DOHH2 (cell line): ENCODE results near the gene F5.

ENCODE experiments used
- H3F3A ChIP-seq: fragments of 200-600 bp; sonication (generic), shearing (Covaris generic); 2 replicates; pipeline ENCODE4 v1.6.0; 2016; ENCODE audit warnings: antibody characterized with exemption, mild to moderate bottlenecking; ENCODE audit not compliant: control insufficient read depth, insufficient read depth
- H3K27ac ChIP-seq: fragments of 200-600 bp; sonication (generic); 2 replicates; pipeline ENCODE4 v1.5.1; 2014; ENCODE audit warnings: low read depth, mild to moderate bottlenecking, low read length, moderate library complexity
- H3K27me3 ChIP-seq: fragments of 200-600 bp; sonication (generic); 2 replicates; pipeline ENCODE4 v1.6.1; 2014; ENCODE audit warnings: mild to moderate bottlenecking, low read length, mixed read lengths; ENCODE audit not compliant: control insufficient read depth
- H3K36me3 ChIP-seq: fragments of 200-600 bp; sonication (generic); 2 replicates; pipeline ENCODE4 v1.6.1; 2014; ENCODE audit warnings: mild to moderate bottlenecking, low read length, moderate library complexity, mixed read lengths; ENCODE audit not compliant: control insufficient read depth
- H3K4me1 ChIP-seq: fragments of 200-600 bp; sonication (generic); 2 replicates; pipeline ENCODE4 v1.6.1; 2014; ENCODE audit warnings: mild to moderate bottlenecking, low read length, mixed read lengths; ENCODE audit not compliant: control insufficient read depth
- H3K4me2 ChIP-seq: fragments of 200-600 bp; sonication (generic); 2 replicates; pipeline ENCODE4 v1.6.0; 2014; ENCODE audit warnings: mild to moderate bottlenecking, low read length, moderate library complexity
- H3K4me3 ChIP-seq: fragments of 200-600 bp; sonication (generic); 2 replicates; pipeline ENCODE4 v1.5.1; 2014; ENCODE audit warnings: mild to moderate bottlenecking, low read length, mixed read lengths
- H3K79me2 ChIP-seq: fragments of 200-600 bp; sonication (generic); 2 replicates; pipeline ENCODE4 v1.6.1; 2014; ENCODE audit warnings: mild to moderate bottlenecking, low read length, mixed read lengths; ENCODE audit not compliant: control insufficient read depth
- H3K9me2 ChIP-seq: fragments of 200-600 bp; sonication (generic); replicated peaks from 2 replicates; pipeline ENCODE4 v1.6.1; 2014; ENCODE audit warnings: mild to moderate bottlenecking, low read length, mixed read lengths; ENCODE audit not compliant: control insufficient read depth
- H3K9me3 ChIP-seq: fragments of 200-600 bp; sonication (generic); 2 replicates; pipeline ENCODE4 v1.6.1; 2014; ENCODE audit warnings: antibody characterized with exemption, low read length, mixed read lengths; ENCODE audit not compliant: control insufficient read depth, insufficient read depth
- H4K20me1 ChIP-seq: fragments of 200-600 bp; sonication (generic); 2 replicates; pipeline ENCODE4 v1.6.0; 2014; ENCODE audit warnings: low read depth, mild to moderate bottlenecking, antibody characterized with exemption, low read length, moderate library complexity; ENCODE audit not compliant: control insufficient read depth, insufficient read depth
- CTCF ChIP-seq: fragments of 200-600 bp; sonication (generic); IDR thresholded peaks from one replicate; pipeline ENCODE4 v1.5.1; 2014; ENCODE audit warnings: antibody characterized with exemption, mild to moderate bottlenecking, low read depth, low read length; ENCODE audit not compliant: poor library complexity, severe bottlenecking
- EZH2phosphoT487 ChIP-seq: fragments of 200-600 bp; sonication (generic); IDR thresholded peaks from 2 replicates; pipeline ENCODE4 v1.6.1; 2017; ENCODE audit warnings: borderline replicate concordance, mild to moderate bottlenecking, antibody characterized with exemption, low read length, moderate library complexity, mixed read lengths

Gene F5

GRCh38 chr1:169474302-169474995, 111.8 kb downstream of the F5 start:
- no peak overlapping the region for H3K27ac ChIP-seq
- H3K27me3 ChIP-seq, result no peaks in the 10 kb centered on the region
- no peaks in the 10 kb centered on the region for H3F3A ChIP-seq
- TF ChIP-seq CTCF (no peak), EZH2phosphoT487 (no peak)
- peaks cover 10% of the 10 kb centered on the region for H3K79me2 ChIP-seq
- no peak overlapping the region for H3K4me2 ChIP-seq
- no peaks in the 10 kb centered on the region for H4K20me1 ChIP-seq
- H3K4me3 ChIP-seq, result no peak overlapping the region
- H3K36me3 ChIP-seq, result peaks cover 8% of the 10 kb centered on the region
- no peaks in the 10 kb centered on the region for H3K9me2 ChIP-seq
- H3K9me3 ChIP-seq, result no peaks in the 10 kb centered on the region
- no peaks in the 10 kb centered on the region for H3K4me1 ChIP-seq

- H3K27ac ChIP-seq, result no peak overlapping the region
- no peaks in the 10 kb centered on the region for H3K9me3 ChIP-seq
- no peak overlapping the region for H3K4me3 ChIP-seq
- H3K27me3 ChIP-seq, result no peaks in the 10 kb centered on the region
- no peaks in the 10 kb centered on the region for H4K20me1 ChIP-seq
- TF ChIP-seq EZH2phosphoT487 (no peak), CTCF (no peak)
- H3K4me2 ChIP-seq, result no peak overlapping the region
- H3K9me2 ChIP-seq, result no peaks in the 10 kb centered on the region
- H3K4me1 ChIP-seq, result no peaks in the 10 kb centered on the region
- no peaks in the 10 kb centered on the region for H3F3A ChIP-seq
- peaks cover 8% of the 10 kb centered on the region for H3K36me3 ChIP-seq
- H3K79me2 ChIP-seq, result no peaks in the 10 kb centered on the region
Observed at GRCh38 chr1:169473347-169473746, 112.9 kb downstream of the F5 start.

DNA sequence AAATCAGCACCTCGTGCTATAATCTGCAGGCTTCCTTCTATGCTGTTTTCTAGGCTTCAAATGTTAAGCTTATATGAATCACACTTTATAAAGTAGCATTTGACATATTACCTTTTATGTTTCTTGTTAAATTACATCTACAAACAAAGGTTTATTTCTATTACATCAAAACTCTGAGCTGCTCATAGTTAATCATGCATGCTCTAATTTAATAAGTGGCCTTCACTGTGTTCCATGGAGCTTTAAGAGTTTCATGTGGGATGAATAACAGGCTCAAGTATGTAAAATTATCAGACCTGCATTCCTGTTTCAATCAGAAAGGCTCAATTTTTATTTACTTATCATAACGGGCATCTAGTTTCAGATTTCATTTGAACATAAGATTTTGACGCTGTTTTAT, 113.5 kb downstream of the F5 start:
- no peak for TF ChIP-seq EZH2phosphoT487
- no peak for TF ChIP-seq CTCF
- H3K36me3 ChIP-seq, result peaks cover 8% of the 10 kb centered on the region
- H3K9me3 ChIP-seq, result no peaks in the 10 kb centered on the region

More for the DNA sequence above, 113.5 kb downstream of the F5 start:
- H3K9me2 ChIP-seq, result no peaks in the 10 kb centered on the region
- H3K27me3 ChIP-seq, result no peaks in the 10 kb centered on the region
- no peaks in the 10 kb centered on the region for H4K20me1 ChIP-seq
- H3K4me2 ChIP-seq, result no peak overlapping the region
- H3K79me2 ChIP-seq, result no peaks in the 10 kb centered on the region
- H3F3A ChIP-seq, result no peaks in the 10 kb centered on the region
- H3K4me3 ChIP-seq, result no peak overlapping the region
- H3K4me1 ChIP-seq, result no peaks in the 10 kb centered on the region
- no peak overlapping the region for H3K27ac ChIP-seq
